Measurements from ENCODE around the gene AOPEP. TPM values are rescaled to one million over a fixed set of nuclear protein-coding genes. Genes with fewer than 3 reads are reported as not detected.
A peak's percentile ranks its signal among the peaks of the same experiment; 100 is the strongest.

AOPEP gene
- total and polyA plus RNA-seq, 2 of the 13 experiments (the other 11 are each of a cell fraction or from before 2014, with no cell fraction given), result 22.2 to 41.6 TPM

DNA sequence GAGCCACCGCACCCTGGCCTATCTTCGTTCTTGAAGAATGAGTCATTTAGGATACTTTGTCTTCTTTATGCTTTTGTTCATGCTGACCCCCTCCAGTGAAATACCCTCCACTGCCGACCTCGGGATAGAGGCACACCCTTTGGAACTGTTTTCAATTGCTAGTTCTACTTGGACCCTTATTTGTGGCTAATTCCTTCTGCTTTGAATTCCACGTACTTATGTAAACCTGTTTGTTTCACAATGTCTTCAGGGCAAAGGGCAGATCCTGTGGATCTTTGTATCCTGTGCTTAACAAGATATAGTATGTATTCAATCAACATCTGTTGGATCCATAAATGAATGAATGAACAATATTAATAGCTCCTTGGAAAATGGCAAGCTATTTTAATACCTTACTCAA is 19.6 kb upstream of the AOPEP start (continued):
- no peak for TF ChIP-seq ZNF101 (CRISPR knock-in tag; IDR thresholded peaks at IDR 0.05; ENCODE audit: borderline replicate concordance, low read depth)
- TF ChIP-seq EEA1 (CRISPR knock-in tag; IDR thresholded peaks at IDR 0.05; ENCODE audit: borderline replicate concordance), result no peak
- peak; percentile 55 for TF ChIP-seq RARA (CRISPR knock-in tag; IDR thresholded peaks at IDR 0.05)
- TF ChIP-seq KDM6A (CRISPR knock-in tag; IDR thresholded peaks at IDR 0.05; ENCODE audit: low read depth), result 0 out of 2 replicates have a peak, but pooled peaks have one; percentile 24
- no peak for TF ChIP-seq KLF15 (CRISPR knock-in tag; IDR thresholded peaks at IDR 0.05; ENCODE audit: borderline replicate concordance)
- peak; percentile 59; the same call in 1 of the 2 replicates for TF ChIP-seq IRF2 (CRISPR knock-in tag; IDR thresholded peaks at IDR 0.05)
- TF ChIP-seq ZNF367 (CRISPR knock-in tag; IDR thresholded peaks at IDR 0.05; ENCODE audit: borderline replicate concordance), result no peak
- TF ChIP-seq ZNF567 (CRISPR knock-in tag; IDR thresholded peaks at IDR 0.05; ENCODE audit: borderline replicate concordance), result no peak
- no peak for TF ChIP-seq PAX8 (CRISPR knock-in tag; IDR thresholded peaks at IDR 0.05; ENCODE audit: borderline replicate concordance)
- peak; percentile 85 for TF ChIP-seq TRIM24 (CRISPR knock-in tag; IDR thresholded peaks at IDR 0.05)
- TF ChIP-seq FOSL2 (CRISPR knock-in tag; IDR thresholded peaks at IDR 0.05), result peak; percentile 41
- TF ChIP-seq SOX6 (IDR thresholded peaks at IDR 0.05), result no peak
- TF ChIP-seq SOX6 (CRISPR knock-in tag; IDR thresholded peaks at IDR 0.05), result peak; percentile 51; the same call in 1 of the 2 replicates
- no peak for TF ChIP-seq ZNF496 (CRISPR knock-in tag; IDR thresholded peaks at IDR 0.05; ENCODE audit: insufficient replicate concordance)
- peak; percentile 85 for TF ChIP-seq ARID5B (CRISPR knock-in tag; IDR thresholded peaks at IDR 0.05)
- TF ChIP-seq, protein P1, sequence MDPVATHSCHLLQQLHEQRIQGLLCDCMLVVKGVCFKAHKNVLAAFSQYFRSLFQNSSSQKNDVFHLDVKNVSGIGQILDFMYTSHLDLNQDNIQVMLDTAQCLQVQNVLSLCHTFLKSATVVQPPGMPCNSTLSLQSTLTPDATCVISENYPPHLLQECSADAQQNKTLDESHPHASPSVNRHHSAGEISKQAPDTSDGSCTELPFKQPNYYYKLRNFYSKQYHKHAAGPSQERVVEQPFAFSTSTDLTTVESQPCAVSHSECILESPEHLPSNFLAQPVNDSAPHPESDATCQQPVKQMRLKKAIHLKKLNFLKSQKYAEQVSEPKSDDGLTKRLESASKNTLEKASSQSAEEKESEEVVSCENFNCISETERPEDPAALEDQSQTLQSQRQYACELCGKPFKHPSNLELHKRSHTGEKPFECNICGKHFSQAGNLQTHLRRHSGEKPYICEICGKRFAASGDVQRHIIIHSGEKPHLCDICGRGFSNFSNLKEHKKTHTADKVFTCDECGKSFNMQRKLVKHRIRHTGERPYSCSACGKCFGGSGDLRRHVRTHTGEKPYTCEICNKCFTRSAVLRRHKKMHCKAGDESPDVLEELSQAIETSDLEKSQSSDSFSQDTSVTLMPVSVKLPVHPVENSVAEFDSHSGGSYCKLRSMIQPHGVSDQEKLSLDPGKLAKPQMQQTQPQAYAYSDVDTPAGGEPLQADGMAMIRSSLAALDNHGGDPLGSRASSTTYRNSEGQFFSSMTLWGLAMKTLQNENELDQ (CRISPR knock-in tag; IDR thresholded peaks at IDR 0.05; ENCODE audit: borderline replicate concordance), result no peak
- TF ChIP-seq, protein P2, sequence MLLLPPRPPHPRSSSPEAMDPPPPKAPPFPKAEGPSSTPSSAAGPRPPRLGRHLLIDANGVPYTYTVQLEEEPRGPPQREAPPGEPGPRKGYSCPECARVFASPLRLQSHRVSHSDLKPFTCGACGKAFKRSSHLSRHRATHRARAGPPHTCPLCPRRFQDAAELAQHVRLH (CRISPR knock-in tag; IDR thresholded peaks at IDR 0.05; ENCODE audit: borderline replicate concordance, low read depth), result no peak
- peak; percentile 40; the same call in 1 of the 2 replicates for TF ChIP-seq CREM (IDR thresholded peaks at IDR 0.05)
- TF ChIP-seq CREM (CRISPR knock-in tag; IDR thresholded peaks at IDR 0.05), result no peak
- no peak for TF ChIP-seq NFYC (CRISPR knock-in tag; IDR thresholded peaks at IDR 0.05)
- no peak for TF ChIP-seq ZNF143 (CRISPR knock-in tag; IDR thresholded peaks at IDR 0.05)
- TF ChIP-seq ZNF251 (CRISPR knock-in tag; IDR thresholded peaks at IDR 0.05), result no peak
- no peak for TF ChIP-seq LCORL (IDR thresholded peaks at IDR 0.05)
- 0 out of 2 replicates have a peak, but pooled peaks have one; percentile 51 for TF ChIP-seq LCORL (CRISPR knock-in tag; IDR thresholded peaks at IDR 0.05)
- TF ChIP-seq ZNF772 (CRISPR knock-in tag; IDR thresholded peaks at IDR 0.05), result no peak
- TF ChIP-seq SRF (IDR thresholded peaks at IDR 0.05; ENCODE audit: low read depth, low read length), result no peak
- TF ChIP-seq MLX (CRISPR knock-in tag; IDR thresholded peaks at IDR 0.05), result no peak
